Erythroblast (primary cell): Measurements from ENCODE around the gene FNIP2.

Experiments
- GATA1 ChIP-seq: IDR thresholded peaks from 2 replicates; pipeline ENCODE4 v1.6.1; 2011; ENCODE audit warnings: low read depth, mild to moderate bottlenecking, control low read depth, low read length, moderate library complexity
- POLR2A ChIP-seq: IDR thresholded peaks from 2 replicates; pipeline ENCODE4 v1.6.1; 2011; ENCODE audit warnings: mild to moderate bottlenecking, low read length

GRCh38 chr4:158763462-158763861 is 5.4 kb upstream of the FNIP2 start:
- no peak for TF ChIP-seq POLR2A
- no peak for TF ChIP-seq GATA1
